Mammary epithelial cell (primary cell): ENCODE results near the gene WSB1.

Source experiments
- EZH2 ChIP-seq: IDR thresholded peaks from 2 replicates; pipeline ENCODE4 v1.6.1; 2012; ENCODE audit warnings: low read length, inconsistent platforms, borderline replicate concordance
- TF ChIP-seq, protein P1 (sequence below), 2 donors: IDR thresholded peaks in 1 of 2; conservative IDR thresholded peaks in 1 of 2; 2 replicates each; pipeline ENCODE4 v1.5.1; 2011 to 2012; ENCODE audit warnings: inconsistent platforms in 2 of 2, low read length in 2 of 2, mild to moderate bottlenecking in 2 of 2, control low read depth in 1 of 2, low read depth in 1 of 2; ENCODE audit not compliant: insufficient read depth in 1 of 2; ENCODE audit errors: extremely low read depth in 1 of 2

DNA sequence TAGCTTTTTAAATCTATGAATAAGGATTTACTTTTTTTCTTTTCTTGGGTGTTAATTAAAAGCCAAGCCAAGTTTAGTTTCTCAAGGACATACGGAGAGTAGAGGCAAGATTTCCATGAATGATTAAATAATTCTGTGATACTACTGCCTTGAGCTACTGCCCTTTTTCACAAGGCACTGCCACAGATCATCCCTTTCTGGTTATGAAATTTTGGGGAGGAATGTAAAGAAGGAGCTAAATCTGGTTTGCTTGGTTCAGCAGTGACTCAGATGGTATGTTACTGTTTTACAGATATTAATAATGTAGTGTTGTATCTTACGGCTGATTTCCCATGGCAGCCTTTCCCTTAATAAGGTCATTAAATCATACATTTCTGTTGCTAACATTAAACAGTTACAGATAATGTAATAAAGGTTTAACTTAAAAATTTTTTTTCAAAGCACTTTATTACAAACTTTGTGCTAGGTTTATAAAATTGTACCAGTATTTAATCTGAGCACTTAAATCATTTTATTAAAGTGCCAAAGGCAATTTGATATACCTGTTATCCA lies 2.6 kb downstream of the WSB1 start:
- TF ChIP-seq, protein P1, sequence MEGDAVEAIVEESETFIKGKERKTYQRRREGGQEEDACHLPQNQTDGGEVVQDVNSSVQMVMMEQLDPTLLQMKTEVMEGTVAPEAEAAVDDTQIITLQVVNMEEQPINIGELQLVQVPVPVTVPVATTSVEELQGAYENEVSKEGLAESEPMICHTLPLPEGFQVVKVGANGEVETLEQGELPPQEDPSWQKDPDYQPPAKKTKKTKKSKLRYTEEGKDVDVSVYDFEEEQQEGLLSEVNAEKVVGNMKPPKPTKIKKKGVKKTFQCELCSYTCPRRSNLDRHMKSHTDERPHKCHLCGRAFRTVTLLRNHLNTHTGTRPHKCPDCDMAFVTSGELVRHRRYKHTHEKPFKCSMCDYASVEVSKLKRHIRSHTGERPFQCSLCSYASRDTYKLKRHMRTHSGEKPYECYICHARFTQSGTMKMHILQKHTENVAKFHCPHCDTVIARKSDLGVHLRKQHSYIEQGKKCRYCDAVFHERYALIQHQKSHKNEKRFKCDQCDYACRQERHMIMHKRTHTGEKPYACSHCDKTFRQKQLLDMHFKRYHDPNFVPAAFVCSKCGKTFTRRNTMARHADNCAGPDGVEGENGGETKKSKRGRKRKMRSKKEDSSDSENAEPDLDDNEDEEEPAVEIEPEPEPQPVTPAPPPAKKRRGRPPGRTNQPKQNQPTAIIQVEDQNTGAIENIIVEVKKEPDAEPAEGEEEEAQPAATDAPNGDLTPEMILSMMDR (conservative IDR thresholded peaks at IDR 0.05 in 1 of 2, IDR thresholded peaks at IDR 0.05 in 1 of 2; ENCODE audit: extremely low read depth in 1 of 2, insufficient read depth in 1 of 2, low read depth in 1 of 2, low read length in 2 of 2) = no peak
- TF ChIP-seq EZH2 = no peak
